Activated CD8-positive, alpha-beta memory T cell treated with anti-CD3 and anti-CD28 coated beads, Interleukin-2, amount 50 U/mL, for 24 hours (primary cell): Measurements from ENCODE around the gene OR51T1.

Experiments used
- DNase-seq: peaks from one replicate; pipeline ENCODE4 v3.0.0-alpha.2; 2020; ENCODE audit errors: extremely low read depth

Gene OR51T1

DNA sequence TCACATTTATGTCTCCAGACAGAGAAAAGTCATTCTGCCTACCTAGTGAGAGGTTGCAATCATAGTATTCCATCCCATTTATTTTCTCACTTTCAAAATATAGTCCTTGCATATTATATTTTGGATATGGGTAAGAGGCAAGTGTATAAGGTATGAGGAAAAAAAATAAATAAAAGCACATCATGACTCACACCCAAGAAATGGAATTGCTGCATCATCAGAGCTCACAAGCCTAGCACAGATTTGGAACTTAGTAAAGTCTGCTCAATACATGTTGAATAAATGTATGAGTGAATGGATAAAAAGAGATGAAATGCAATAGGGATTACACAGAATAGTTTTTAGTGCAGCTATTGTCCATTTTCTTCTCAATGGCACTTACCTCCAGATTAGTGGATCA lies 44.9 kb downstream of the OR51T1 start:
- DNase-seq = no peak
